Measurements from ENCODE around the gene SMPD2.

SMPD2 gene

DNA sequence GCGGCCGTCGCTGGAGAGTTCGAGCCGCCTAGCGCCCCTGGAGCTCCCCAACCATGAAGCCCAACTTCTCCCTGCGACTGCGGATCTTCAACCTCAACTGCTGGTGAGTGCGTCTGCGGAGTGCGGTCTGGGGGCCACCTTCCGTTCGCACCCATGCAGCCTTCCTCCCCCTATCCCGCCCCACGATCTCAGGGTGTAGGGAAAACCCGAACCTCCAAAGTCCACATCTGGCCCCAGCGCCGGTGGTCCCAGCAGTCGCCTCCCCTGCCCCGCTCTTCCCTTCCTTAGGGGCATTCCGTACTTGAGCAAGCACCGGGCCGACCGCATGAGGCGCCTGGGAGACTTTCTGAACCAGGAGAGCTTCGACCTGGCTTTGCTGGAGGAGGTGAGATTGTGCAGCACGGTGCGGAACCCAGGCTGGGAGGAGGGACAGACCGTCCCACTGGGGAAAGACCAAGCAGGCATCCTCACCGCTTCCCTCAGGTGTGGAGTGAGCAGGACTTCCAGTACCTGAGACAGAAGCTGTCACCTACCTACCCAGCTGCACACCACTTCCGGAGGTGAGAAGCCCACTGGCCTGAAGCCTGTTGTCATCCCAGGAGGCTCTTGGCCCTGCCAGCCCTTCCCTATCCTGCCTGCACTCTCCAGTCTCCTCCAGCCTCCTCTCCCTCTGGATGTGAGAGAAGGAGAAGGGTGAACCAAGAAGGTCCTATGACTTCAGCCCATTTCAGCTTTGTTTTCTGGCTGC lies 719 bp downstream of the SMPD2 start:
- no peak for TF ChIP-seq POLR2AphosphoS5 (IDR thresholded peaks at IDR 0.05; ENCODE audit: borderline replicate concordance, low read depth, low read length)
- no peak for TF ChIP-seq FOXP2 (optimal IDR thresholded peaks at IDR 0.05; ENCODE audit: control extremely low read depth, extremely low read length, insufficient read depth)
- no peak for TF ChIP-seq EZH2 (IDR thresholded peaks at IDR 0.05)
- Histone ChIP-seq H3K9me3 (ENCODE audit: low read depth, low read length) (no peaks in the 10 kb centered on the region), H3K4me3 (peak overlapping the region; percentile 93), H3K27ac (no peak overlapping the region), H3K9ac (ENCODE audit: insufficient read length) (peak overlapping the region; percentile 89), H3K36me3 (ENCODE audit: insufficient read depth, low read length) (peaks cover 6% of the 10 kb centered on the region; the same call in 1 of the 2 replicates)
- no peak for DNase-seq (ENCODE audit: low read depth, low spot score)

GRCh38 chr6:109442393-109442924 lies 1.9 kb downstream of the SMPD2 start:
- Histone ChIP-seq H3K9me3 (ENCODE audit: low read depth, low read length) (no peaks in the 10 kb centered on the region), H3K9ac (ENCODE audit: insufficient read length) (no peak overlapping the region), H3K36me3 (ENCODE audit: insufficient read depth, low read length) (peaks cover 6% of the 10 kb centered on the region; the same call in 1 of the 2 replicates), H3K27ac (no peak overlapping the region), H3K4me3 (no peak overlapping the region)
- DNase-seq (ENCODE audit: low read depth, low spot score), result no peak
- no peak for TF ChIP-seq FOXP2 (optimal IDR thresholded peaks at IDR 0.05; ENCODE audit: control extremely low read depth, extremely low read length, insufficient read depth)
- no peak for TF ChIP-seq EZH2 (IDR thresholded peaks at IDR 0.05)
- TF ChIP-seq POLR2AphosphoS5 (IDR thresholded peaks at IDR 0.05; ENCODE audit: borderline replicate concordance, low read depth, low read length), result no peak

DNA sequence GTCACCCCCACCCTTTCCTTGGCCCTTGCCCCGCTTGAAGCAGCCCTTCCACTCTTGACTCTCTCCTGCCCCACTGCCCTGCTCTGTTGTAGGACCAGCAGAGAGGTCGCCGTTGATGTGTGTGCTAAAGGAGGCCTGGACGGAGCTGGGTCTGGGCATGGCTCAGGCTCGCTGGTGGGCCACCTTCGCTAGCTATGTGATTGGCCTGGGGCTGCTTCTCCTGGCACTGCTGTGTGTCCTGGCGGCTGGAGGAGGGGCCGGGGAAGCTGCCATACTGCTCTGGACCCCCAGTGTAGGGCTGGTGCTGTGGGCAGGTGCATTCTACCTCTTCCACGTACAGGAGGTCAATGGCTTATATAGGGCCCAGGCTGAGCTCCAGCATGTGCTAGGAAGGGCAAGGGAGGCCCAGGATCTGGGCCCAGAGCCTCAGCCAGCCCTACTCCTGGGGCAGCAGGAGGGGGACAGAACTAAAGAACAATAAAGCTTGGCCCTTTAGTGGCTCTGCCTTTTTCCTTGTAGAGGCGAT lies 3.0 kb downstream of the SMPD2 start:
- Histone ChIP-seq H3K9ac (ENCODE audit: insufficient read length) (no peak overlapping the region), H3K36me3 (ENCODE audit: insufficient read depth, low read length) (peaks cover 6% of the 10 kb centered on the region; the same call in 1 of the 2 replicates), H3K9me3 (ENCODE audit: low read depth, low read length) (no peaks in the 10 kb centered on the region), H3K27ac (no peak overlapping the region), H3K4me3 (no peak overlapping the region)
- DNase-seq (ENCODE audit: low read depth, low spot score), result no peak
- no peak for TF ChIP-seq POLR2AphosphoS5 (IDR thresholded peaks at IDR 0.05; ENCODE audit: borderline replicate concordance, low read depth, low read length)
- TF ChIP-seq EZH2 (IDR thresholded peaks at IDR 0.05), result no peak
- no peak for TF ChIP-seq FOXP2 (optimal IDR thresholded peaks at IDR 0.05; ENCODE audit: control extremely low read depth, extremely low read length, insufficient read depth)

DNA sequence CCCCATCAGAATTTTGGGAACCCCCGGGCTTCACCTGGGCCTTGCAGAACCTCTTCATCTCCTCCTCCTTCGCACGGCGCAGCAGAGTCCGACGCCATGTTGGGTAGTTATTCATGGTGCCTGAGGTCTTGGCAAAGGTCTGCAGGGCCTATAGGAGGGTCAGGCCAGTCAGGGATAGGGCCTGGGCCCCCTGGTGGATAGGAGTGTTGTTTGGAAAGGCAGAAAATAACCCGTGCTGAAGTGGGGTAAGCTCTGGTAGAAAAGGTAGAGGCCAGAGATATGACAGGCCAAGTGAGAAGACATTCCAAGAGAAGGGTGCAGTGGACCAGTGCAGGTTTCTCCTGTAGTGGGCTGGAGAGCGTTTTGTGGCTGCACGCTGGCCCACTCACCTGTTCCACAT lies 4.9 kb downstream of the SMPD2 start:
- no peak overlapping the region for H3K27ac ChIP-seq
- no peak overlapping the region for H3K9ac ChIP-seq (ENCODE audit: insufficient read length)
- TF ChIP-seq EZH2 (IDR thresholded peaks at IDR 0.05), result no peak
- TF ChIP-seq FOXP2 (optimal IDR thresholded peaks at IDR 0.05; ENCODE audit: control extremely low read depth, extremely low read length, insufficient read depth), result no peak
- TF ChIP-seq POLR2AphosphoS5 (IDR thresholded peaks at IDR 0.05; ENCODE audit: borderline replicate concordance, low read depth, low read length), result no peak
- peaks cover 6% of the 10 kb centered on the region; the same call in 1 of the 2 replicates for H3K36me3 ChIP-seq (ENCODE audit: insufficient read depth, low read length)
- no peaks in the 10 kb centered on the region for H3K9me3 ChIP-seq (ENCODE audit: low read depth, low read length)
- H3K4me3 ChIP-seq, result no peak overlapping the region
- DNase-seq (ENCODE audit: low read depth, low spot score), result no peak

- Histone ChIP-seq H3K4me3 (no peak overlapping the region), H3K36me3 (ENCODE audit: insufficient read depth, low read length) (peaks cover 6% of the 10 kb centered on the region; the same call in 1 of the 2 replicates), H3K27ac (no peak overlapping the region), H3K9ac (ENCODE audit: insufficient read length) (no peak overlapping the region), H3K9me3 (ENCODE audit: low read depth, low read length) (no peaks in the 10 kb centered on the region)
- no peak for DNase-seq (ENCODE audit: low read depth, low spot score)
- TF ChIP-seq FOXP2 (optimal IDR thresholded peaks at IDR 0.05; ENCODE audit: control extremely low read depth, extremely low read length, insufficient read depth), result no peak
- TF ChIP-seq POLR2AphosphoS5 (IDR thresholded peaks at IDR 0.05; ENCODE audit: borderline replicate concordance, low read depth, low read length), result no peak
- TF ChIP-seq EZH2 (IDR thresholded peaks at IDR 0.05), result no peak
These were observed 5.5 kb downstream of the SMPD2 start for GRCh38 chr6:109446072-109446471.

GRCh38 chr6:109446541-109446940 lies 6.0 kb downstream of the SMPD2 start:
- no peak for DNase-seq (ENCODE audit: low read depth, low spot score)
- Histone ChIP-seq H3K4me3 (no peak overlapping the region), H3K36me3 (ENCODE audit: insufficient read depth, low read length) (peaks cover 6% of the 10 kb centered on the region; the same call in 1 of the 2 replicates), H3K9ac (ENCODE audit: insufficient read length) (no peak overlapping the region), H3K9me3 (ENCODE audit: low read depth, low read length) (no peaks in the 10 kb centered on the region), H3K27ac (no peak overlapping the region)
- TF ChIP-seq POLR2AphosphoS5 (IDR thresholded peaks at IDR 0.05; ENCODE audit: borderline replicate concordance, low read depth, low read length), result no peak
- no peak for TF ChIP-seq FOXP2 (optimal IDR thresholded peaks at IDR 0.05; ENCODE audit: control extremely low read depth, extremely low read length, insufficient read depth)
- no peak for TF ChIP-seq EZH2 (IDR thresholded peaks at IDR 0.05)

GRCh38 chr6:109447087-109447486 lies 6.6 kb downstream of the SMPD2 start:
- no peaks in the 10 kb centered on the region for H3K9me3 ChIP-seq (ENCODE audit: low read depth, low read length)
- TF ChIP-seq FOXP2 (optimal IDR thresholded peaks at IDR 0.05; ENCODE audit: control extremely low read depth, extremely low read length, insufficient read depth), result no peak
- TF ChIP-seq POLR2AphosphoS5 (IDR thresholded peaks at IDR 0.05; ENCODE audit: borderline replicate concordance, low read depth, low read length), result no peak
- TF ChIP-seq EZH2 (IDR thresholded peaks at IDR 0.05), result no peak
- H3K27ac ChIP-seq, result no peak overlapping the region
- H3K36me3 ChIP-seq (ENCODE audit: insufficient read depth, low read length), result peaks cover 6% of the 10 kb centered on the region; the same call in 1 of the 2 replicates
- H3K9ac ChIP-seq (ENCODE audit: insufficient read length), result no peak overlapping the region
- DNase-seq (ENCODE audit: low read depth, low spot score), result no peak
- no peak overlapping the region for H3K4me3 ChIP-seq

- Histone ChIP-seq H3K27ac (no peak overlapping the region), H3K9ac (ENCODE audit: insufficient read length) (no peak overlapping the region), H3K4me3 (no peak overlapping the region), H3K36me3 (ENCODE audit: insufficient read depth, low read length) (peaks cover 6% of the 10 kb centered on the region; the same call in 1 of the 2 replicates), H3K9me3 (ENCODE audit: low read depth, low read length) (no peaks in the 10 kb centered on the region)
- DNase-seq (ENCODE audit: low read depth, low spot score), result no peak
- no peak for TF ChIP-seq EZH2 (IDR thresholded peaks at IDR 0.05)
- no peak for TF ChIP-seq FOXP2 (optimal IDR thresholded peaks at IDR 0.05; ENCODE audit: control extremely low read depth, extremely low read length, insufficient read depth)
- no peak; the same call in 1 of the 2 replicates for TF ChIP-seq POLR2AphosphoS5 (IDR thresholded peaks at IDR 0.05; ENCODE audit: borderline replicate concordance, low read depth, low read length)
These were observed 7.5 kb downstream of the SMPD2 start for GRCh38 chr6:109447878-109448555.
